ENCODE measurements around the gene TCP11.

DNA sequence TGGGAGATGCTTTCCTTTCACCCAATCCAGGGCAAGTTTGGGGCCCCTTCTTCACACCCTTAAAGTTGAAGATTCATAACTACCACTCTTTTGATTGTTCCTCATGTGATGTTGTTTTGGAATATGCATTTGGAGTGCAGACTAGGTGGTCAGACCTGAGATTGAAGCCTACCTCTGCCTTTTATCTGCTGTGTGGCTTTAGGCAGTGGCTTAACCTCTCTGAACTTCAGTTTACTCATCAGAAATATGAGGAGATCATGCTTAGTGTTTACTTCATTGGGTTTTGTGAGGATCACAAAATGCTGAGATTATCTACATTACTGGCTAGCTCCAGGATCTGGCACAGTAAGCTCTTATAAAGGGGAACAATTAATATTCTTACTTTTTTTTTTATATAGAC is 26.4 kb upstream of the TCP11 start:
- TF ChIP-seq, protein P1, sequence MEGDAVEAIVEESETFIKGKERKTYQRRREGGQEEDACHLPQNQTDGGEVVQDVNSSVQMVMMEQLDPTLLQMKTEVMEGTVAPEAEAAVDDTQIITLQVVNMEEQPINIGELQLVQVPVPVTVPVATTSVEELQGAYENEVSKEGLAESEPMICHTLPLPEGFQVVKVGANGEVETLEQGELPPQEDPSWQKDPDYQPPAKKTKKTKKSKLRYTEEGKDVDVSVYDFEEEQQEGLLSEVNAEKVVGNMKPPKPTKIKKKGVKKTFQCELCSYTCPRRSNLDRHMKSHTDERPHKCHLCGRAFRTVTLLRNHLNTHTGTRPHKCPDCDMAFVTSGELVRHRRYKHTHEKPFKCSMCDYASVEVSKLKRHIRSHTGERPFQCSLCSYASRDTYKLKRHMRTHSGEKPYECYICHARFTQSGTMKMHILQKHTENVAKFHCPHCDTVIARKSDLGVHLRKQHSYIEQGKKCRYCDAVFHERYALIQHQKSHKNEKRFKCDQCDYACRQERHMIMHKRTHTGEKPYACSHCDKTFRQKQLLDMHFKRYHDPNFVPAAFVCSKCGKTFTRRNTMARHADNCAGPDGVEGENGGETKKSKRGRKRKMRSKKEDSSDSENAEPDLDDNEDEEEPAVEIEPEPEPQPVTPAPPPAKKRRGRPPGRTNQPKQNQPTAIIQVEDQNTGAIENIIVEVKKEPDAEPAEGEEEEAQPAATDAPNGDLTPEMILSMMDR (IDR thresholded peaks at IDR 0.05) = no peak
- TF ChIP-seq POLR2A (IDR thresholded peaks at IDR 0.05) = no peak
